Endothelial cell (in vitro differentiated cells): ENCODE results near the gene CST6. TPM values are rescaled to one million over a fixed set of nuclear protein-coding genes. Genes with fewer than 3 reads are reported as not detected.
A peak's percentile ranks its signal among the peaks of the same experiment; 100 is the strongest.

Experiments used
- DNase-seq: peaks from one replicate; pipeline ENCODE4 v3.0.0; 2021; ENCODE audit warnings: low spot score
- H3K27ac Mint-ChIP-seq: one replicate; pipeline ENCODE4 v1.8.0; 2021; ENCODE audit warnings: mixed read lengths, inconsistent platforms; ENCODE audit not compliant: unreplicated experiment
- H3K27me3 Mint-ChIP-seq: one replicate; pipeline ENCODE4 v1.8.0; 2021; ENCODE audit warnings: mild to moderate bottlenecking, moderate library complexity, mixed read lengths, inconsistent platforms; ENCODE audit not compliant: unreplicated experiment
- H3K36me3 Mint-ChIP-seq: one replicate; pipeline ENCODE4 v1.8.0; 2021; ENCODE audit warnings: mild to moderate bottlenecking, low read depth, mixed read lengths, inconsistent platforms; ENCODE audit not compliant: unreplicated experiment
- H3K4me1 Mint-ChIP-seq: one replicate; pipeline ENCODE4 v1.8.0; 2021; ENCODE audit warnings: mild to moderate bottlenecking, mixed read lengths, inconsistent platforms; ENCODE audit not compliant: unreplicated experiment
- H3K4me3 Mint-ChIP-seq: one replicate; pipeline ENCODE4 v1.8.0; 2021; ENCODE audit warnings: mild to moderate bottlenecking, mixed read lengths, inconsistent platforms; ENCODE audit not compliant: unreplicated experiment
- H3K9me3 Mint-ChIP-seq: one replicate; pipeline ENCODE4 v1.8.0; 2021; ENCODE audit warnings: mixed read lengths, inconsistent platforms; ENCODE audit not compliant: unreplicated experiment
- total RNA-seq: library from RNA; stranded (reverse); fragmentation: NEBNext Ultra II Directional; extraction: Animal tissue kit (Norgen Biotek cat#: 25700); gene quantifications from one replicate; pipeline ENCODE4 v1.2.1, GENCODE V29; 2021; ENCODE audit not compliant: unreplicated experiment
- TF ChIP-seq, protein P1 (sequence below): fragments of 200-600 bp; sonication (generic); IDR thresholded peaks from one replicate; pipeline ENCODE4 v1.5.0; 2021; ENCODE audit warnings: antibody characterized with exemption; ENCODE audit not compliant: unreplicated experiment

Gene CST6
- total RNA-seq, 1 donor from 2014 or later: not detected

DNA sequence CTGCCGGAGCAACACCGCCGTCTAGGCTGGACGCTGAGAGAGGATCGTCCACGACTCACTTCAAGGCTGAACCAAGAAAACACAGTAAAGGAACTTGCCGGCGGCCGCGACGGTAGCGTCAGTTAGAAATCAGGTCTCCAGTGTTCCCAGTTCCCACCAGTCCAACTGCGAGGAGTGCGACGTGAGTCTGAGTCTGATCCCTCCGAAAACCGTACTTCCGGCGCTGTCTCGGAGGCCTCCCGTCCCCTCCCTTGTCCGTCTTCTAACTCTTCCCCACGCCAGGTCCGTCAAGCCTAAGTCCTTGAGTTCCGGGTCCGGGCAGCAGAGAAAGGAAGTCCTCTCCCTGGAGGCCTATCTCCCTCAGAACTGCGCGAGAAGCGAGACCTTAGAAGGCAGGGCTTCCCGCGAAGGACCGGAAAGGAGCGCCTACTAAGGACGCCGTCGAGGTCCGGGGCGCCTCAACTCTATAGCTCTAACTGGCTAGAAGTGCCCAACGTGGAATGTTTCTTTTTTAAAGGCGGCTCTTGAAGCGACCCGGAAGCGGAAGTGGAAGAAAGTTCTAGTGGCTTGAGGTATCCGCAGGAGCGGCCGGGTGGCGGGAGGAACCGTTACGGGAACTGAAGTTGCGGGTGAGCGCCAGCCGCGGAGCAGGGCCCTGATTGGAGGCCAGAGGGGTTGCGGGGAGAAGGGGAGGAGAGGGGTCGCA, 9.7 kb upstream of the CST6 start, which contains the start of the genes BANF1 and EIF1AD:
Gene BANF1, plus strand, starts transcription at position 562 of the 706 bp plus-strand sequence. CDS start 748 bp downstream, outside the sequence.
Gene EIF1AD, minus strand, starts transcription at position 216 of the 706 bp plus-strand sequence. CDS start 1,768 bp downstream, outside the sequence.
- peaks cover 14% of the 10 kb centered on the region for H3K27me3 Mint-ChIP-seq
- peaks cover 20% of the 10 kb centered on the region for H3K4me1 Mint-ChIP-seq
- TF ChIP-seq, protein P1, sequence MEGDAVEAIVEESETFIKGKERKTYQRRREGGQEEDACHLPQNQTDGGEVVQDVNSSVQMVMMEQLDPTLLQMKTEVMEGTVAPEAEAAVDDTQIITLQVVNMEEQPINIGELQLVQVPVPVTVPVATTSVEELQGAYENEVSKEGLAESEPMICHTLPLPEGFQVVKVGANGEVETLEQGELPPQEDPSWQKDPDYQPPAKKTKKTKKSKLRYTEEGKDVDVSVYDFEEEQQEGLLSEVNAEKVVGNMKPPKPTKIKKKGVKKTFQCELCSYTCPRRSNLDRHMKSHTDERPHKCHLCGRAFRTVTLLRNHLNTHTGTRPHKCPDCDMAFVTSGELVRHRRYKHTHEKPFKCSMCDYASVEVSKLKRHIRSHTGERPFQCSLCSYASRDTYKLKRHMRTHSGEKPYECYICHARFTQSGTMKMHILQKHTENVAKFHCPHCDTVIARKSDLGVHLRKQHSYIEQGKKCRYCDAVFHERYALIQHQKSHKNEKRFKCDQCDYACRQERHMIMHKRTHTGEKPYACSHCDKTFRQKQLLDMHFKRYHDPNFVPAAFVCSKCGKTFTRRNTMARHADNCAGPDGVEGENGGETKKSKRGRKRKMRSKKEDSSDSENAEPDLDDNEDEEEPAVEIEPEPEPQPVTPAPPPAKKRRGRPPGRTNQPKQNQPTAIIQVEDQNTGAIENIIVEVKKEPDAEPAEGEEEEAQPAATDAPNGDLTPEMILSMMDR: no peak
- no peaks in the 10 kb centered on the region for H3K9me3 Mint-ChIP-seq
- peak within 1 kb of the TSS; percentile 98 for H3K27ac Mint-ChIP-seq
- DNase-seq: peak; percentile 85
- peak within 1 kb of the TSS; percentile 100 for H3K4me3 Mint-ChIP-seq
- peaks cover 20% of the 10 kb centered on the region for H3K36me3 Mint-ChIP-seq

- H3K27me3 Mint-ChIP-seq: peaks cover 14% of the 10 kb centered on the region
- no peaks in the 10 kb centered on the region for H3K9me3 Mint-ChIP-seq
- H3K27ac Mint-ChIP-seq: peak overlapping the region; percentile 90
- H3K4me1 Mint-ChIP-seq: peaks cover 20% of the 10 kb centered on the region
- H3K4me3 Mint-ChIP-seq: peak overlapping the region; percentile 100
- TF ChIP-seq, protein P1: no peak
- peak; percentile 29 for DNase-seq
- H3K36me3 Mint-ChIP-seq: peaks cover 14% of the 10 kb centered on the region
These were observed 9.1 kb upstream of the CST6 start for GRCh38 chr11:66002648-66003225.

DNA sequence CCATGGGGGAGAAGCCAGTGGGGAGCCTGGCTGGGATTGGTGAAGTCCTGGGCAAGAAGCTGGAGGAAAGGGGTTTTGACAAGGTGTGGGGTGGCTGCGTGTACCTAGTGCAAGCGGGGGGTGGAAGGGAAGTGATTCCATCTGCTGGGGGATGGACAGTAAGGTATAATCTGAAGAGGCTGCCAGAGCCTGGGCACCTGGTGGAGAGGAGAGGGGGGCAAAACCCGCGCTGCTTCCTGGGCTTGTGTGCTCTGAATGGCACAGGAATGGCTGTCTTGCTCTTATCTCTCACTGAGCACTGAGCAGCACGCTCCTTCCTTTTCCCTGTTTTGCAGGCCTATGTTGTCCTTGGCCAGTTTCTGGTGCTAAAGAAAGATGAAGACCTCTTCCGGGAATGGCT, 8.5 kb upstream of the CST6 start:
- Mint-ChIP-seq H3K9me3 (no peaks in the 10 kb centered on the region), H3K4me3 (peak overlapping the region; percentile 94), H3K4me1 (peaks cover 25% of the 10 kb centered on the region), H3K27me3 (peaks cover 14% of the 10 kb centered on the region), H3K36me3 (peaks cover 8% of the 10 kb centered on the region), H3K27ac (peak overlapping the region; percentile 90)
- no peak for DNase-seq
- TF ChIP-seq, protein P1: no peak

DNA sequence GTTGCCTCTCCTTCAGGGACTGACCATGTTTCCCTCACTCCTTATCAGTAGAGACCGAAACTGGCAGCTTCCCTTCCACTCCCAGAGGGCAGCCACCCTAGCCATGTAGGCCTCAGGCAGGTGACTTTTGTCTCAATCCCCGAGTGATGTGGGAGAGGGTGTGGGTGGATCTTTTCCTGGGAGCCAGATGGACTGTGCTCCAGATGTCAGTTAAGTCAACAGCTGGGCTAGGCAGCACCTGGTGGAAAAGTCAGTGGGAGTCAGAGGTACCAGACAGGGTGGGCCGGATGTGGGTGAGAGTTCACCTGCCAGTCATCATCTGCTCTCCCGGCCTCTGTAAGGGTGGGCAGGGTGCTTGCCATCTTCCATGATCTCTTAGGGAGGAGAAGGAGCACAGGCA, 7.6 kb upstream of the CST6 start:
- TF ChIP-seq, protein P1: no peak
- Mint-ChIP-seq H3K27me3 (peaks cover 16% of the 10 kb centered on the region), H3K36me3 (peaks cover 3% of the 10 kb centered on the region), H3K27ac (no peak overlapping the region), H3K4me1 (peaks cover 31% of the 10 kb centered on the region), H3K9me3 (no peaks in the 10 kb centered on the region), H3K4me3 (no peak overlapping the region)
- no peak for DNase-seq
